NCI-H187 treated with DMSO at 0.1 percent for 48 hours (cell line): ENCODE data around the gene LAG3.

Experiments
- DNase-seq: peaks from one replicate; lab custom pipeline; 2025; lab: John Stamatoyannopoulos, UW

LAG3 gene

DNA sequence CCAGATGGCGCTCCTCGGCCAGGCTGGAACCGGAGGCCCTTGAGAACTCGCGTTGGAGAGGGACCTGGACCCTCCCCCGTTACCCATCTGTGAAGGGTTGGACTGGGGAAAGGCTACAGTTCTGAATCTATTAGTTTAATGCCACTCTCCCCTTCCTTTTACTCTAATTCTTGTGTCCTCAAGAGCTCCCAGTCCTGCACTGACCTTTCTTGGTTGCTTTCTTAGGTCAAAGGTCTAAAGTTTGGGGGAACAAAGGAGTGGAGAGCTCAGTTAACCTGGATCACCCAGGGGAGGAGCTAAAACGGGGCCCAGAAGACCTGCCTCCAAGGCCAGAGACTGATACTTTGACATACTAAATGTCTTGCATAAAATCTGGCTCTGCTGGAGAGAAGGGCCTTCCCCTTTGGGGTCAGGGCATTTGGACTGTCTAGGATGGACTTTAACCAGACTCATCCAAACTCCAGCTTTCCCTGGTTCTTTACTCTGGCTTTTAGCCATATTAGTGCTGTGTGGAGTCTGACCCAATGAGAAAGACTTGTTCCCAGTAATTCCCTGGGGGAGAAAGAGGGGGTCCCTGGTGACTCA lies 18.5 kb upstream of the LAG3 start:
- DNase-seq = no peak

DNA sequence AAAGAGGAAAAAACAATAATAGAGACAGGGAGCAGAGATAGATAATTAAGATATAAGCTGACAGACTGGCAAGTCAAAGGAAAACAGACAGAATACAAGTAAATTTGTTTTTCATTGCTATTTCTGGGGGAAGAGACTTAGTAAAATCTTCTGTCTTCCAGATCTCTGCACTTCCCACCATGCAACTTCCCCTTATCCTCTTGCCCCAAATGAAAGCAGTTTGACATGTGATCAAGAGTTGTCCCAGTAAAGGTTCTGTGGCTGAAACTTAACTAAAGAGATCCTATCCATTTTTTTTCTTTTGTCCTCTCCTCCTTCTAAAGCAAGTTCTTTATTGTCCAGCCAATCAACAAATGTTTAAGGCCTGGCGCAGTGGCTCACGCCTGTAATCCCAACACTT lies 17.9 kb upstream of the LAG3 start:
- no peak for DNase-seq

DNA sequence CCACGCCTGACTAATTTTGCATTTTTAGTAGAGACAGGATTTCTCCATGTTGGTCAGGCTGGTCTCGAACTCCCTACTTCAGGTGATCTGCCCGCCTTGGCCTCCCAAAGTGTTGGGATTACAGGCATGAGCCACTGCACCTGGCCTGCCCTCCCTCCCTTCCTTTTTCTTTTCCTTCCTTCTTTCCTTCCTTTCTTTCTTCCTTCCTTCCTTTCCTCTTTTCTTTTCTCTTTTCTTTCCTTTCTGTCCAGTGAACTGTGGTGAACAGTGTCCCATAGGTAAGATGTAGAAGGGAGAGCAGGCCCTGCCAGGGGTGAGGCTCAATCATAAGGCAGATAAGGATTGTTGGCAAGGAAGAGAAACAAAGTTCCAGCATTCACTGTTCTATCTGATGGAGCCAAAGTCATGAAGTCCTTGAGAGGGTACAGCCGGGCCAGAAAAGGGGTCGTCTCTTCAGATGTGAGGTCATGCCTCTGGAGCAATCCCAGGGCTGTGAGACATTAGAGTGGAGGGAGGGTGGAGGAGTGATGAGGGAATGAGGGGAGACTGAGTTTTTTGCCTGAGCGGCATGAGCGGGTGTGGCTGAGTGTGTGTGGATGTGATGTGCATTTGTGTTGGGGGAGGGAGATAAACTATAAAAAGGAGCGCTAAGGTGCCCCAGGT lies 15.2 kb upstream of the LAG3 start:
- no peak for DNase-seq

DNA sequence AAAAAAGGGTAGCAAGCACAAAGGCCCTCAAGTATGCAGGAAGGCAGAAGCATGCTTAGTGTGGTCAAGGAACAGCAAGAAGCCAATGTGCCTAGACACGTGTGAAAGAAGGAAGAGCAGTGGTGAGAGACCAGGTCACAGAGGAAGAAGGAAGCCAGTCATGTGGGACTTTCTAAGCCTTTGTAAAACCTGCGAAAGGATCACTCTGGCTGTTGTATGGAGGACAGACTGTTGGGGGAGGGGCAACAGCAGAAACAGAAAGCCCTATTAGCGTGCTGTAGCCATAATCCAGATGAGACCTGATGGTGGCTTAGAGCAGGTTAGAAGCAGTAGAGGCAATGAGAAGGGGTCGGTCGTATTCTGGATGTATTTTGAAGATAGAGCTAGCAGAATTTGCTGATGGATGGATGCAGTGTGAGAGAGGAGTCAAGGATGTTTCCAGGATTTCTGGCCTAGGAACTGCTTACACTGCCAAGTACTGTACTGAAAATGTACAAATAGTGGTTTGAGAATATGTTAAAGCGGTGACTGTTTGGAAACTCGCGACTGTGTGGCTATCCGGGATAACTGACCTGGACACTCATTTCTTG lies 13.7 kb upstream of the LAG3 start:
- no peak for DNase-seq

DNA sequence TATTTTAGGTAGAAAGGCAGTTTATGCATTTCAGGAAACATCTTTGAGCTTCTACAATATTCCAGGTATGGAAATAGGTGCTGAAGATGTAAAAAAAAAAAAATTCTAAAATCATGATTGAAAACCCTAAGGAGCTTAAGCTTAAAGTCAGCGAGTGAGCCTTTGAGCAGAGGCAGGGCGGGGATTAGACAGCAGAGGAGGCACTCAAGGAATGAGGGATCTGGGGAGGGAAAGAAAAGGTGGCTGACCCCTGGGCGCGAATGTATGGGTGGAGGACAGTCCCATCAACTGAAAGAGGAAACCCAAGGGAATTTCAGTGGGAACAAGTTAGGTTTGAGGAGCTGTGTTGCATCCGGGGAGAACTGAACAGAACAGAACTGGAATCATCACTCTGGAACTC lies 12.6 kb upstream of the LAG3 start:
- DNase-seq = no peak

DNA sequence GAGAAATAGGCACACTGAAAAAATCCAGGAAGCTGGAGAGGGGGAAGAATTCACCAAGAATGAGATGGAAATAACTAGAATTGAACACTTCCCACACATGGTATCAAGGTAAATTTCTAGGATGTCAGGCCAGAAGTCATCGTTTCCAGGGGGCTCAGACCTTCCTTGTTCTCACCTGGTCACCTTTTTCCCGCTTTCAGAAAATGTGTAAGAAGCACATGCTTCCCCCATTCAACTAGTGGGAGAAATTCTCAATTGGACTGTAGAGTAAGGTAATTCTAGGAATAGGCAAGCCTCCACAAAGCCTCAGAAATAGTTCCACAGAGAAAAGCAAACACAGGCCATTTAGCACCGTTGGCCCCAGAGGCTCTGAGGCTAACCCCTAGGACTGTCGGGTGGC lies 8.9 kb upstream of the LAG3 start:
- DNase-seq = no peak

DNA sequence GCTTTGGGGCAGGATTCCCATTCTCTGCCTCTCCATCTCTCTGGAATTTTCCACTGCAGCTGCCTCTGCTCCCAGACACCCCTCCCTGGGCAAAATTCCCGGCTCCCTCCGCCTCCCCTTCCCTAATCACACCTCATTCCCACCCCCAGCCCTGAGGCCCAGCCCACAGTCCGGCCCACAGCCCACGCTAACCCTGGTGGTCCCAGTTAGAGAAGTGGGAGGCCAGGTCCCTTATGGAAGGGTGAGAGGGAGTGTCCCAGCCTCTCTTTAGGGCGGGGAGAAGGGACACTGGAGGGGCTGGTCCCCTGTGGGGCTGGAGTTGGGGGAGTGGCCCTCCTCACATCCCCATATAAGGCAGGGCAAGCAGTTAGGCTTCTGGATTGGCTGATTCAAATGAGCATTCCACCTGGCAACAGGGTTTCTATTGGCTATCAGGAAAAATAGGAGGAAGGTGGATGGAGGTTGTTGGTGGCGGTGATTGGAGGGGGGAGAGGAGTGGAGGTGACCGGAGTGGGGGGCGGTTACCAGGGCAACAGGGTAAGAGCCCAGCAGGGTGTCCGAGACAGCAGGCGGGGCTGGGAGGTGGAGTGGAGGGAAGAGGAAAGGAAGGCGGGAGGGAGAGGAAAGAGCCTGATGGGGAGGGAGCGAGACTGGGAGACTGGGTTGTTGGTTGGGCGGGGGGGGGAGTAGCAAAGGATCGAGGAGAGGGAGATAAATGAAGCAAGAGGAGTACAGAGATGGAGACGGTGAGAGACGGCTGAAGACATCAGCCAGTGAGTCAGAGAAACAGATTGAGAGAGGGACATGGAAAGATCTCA lies 8.1 kb upstream of the LAG3 start:
- peak; percentile 98 for DNase-seq

DNA sequence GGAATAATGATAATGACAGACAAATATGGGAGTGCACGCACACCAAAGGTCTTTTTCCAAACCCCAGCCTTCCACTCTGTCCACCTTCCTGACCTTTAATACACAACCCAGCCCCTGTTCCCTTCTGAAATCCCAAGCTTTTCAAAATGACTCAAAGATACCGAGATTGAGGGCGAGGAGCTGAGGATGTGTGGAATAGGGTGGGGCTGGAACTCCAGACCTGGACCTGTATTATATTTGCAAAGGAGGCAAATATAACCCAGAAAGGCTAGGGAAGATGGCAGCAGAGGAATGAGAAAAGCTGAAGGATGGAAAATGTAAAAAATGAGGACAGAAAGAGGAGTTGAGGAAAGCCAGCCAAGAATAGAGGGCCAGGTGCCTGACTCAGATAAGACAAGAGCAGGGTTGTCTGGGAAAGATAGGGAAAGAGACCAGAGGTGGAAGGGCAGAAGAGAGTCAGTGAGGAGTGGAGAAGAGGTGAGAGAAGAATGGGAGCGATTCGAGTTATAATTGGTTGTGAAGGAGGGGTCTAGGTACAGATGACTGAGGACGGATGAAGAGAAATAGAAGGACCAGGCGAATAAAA lies 7.2 kb upstream of the LAG3 start:
- DNase-seq = no peak

DNA sequence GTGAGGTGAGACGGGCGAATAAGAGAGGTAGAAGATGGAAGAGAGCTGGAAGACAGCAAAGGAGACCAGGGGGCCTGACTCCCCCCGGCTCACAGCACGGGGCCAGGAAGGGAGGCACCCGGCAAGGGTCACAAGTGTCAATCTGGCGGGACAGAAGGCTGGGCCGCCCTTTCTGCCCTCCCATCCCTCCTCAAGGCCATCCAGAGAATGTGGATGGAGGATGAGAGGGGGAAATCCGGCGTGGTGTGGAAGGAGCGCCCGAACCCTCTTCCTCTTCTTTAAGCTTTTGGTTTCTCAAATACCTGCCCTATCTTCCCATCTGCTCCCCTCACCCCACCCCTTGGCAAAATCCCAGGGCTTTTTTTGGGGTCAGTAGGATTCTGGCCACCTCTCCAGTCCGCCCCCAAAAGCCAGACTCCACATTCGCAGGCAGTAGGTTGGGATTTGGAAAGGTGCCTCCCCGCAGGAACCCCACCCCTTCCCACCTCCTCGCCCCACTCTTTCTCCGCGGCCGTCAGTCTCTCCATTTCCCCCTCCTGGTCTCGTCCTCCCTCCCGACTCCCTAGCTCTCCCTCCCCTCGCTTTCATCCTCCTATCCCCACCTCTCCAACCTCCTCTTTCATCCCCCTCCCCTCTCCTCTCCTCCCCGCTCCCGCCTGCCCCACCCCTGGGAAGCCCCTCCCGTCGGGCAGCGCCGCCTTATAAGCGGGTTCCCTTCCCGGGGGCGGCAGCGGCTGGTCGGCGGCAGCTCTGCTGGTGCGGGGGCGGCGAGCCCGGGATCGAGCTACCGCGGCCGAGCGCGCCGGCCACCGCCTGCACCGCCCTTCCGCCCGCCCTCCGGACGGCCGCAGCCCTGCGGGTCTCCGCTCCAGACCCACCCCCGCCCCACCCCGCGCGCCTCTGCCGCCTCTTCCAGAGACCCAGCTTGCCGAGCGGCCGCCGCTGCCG lies 6.4 kb upstream of the LAG3 start, which contains the start of gene PTMS:
Gene PTMS, plus strand, starts transcription at position 730 of the 948 bp plus-strand sequence. CDS start 343 bp downstream, outside the sequence.
- peak; percentile 88 for DNase-seq

DNA sequence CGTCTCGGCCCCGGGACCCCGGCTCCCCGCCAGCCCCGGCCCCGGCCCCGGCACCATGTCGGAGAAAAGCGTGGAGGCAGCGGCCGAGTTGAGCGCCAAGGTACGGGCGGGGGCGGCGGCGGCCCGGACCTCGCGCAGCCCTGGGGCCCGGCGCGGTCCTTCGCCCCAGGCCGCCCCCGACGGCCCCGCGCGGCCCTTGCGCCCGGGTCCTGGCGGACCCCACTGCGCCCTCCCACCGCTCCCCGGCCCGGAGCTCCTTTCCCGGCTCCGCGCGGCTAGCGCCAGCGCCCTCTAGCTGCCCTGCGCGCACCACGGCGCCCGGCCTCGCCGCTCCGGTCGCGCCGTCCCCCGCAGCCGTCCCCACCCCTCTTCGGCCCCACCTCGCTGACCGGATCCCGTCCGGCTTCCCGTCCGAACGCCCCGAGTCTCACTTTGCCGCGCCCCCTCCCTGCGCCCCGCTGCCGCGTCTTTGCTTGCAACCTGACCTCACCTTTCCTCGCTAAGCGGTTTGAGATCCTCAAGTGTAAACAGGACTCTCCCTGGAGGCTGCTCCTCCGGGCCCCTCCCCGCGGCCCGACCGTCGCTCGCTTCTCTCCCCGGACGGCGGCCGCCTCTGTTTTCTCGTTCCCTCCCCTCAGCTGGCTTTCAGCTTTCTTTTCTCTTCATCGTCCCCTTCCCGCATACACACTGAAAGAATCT lies 5.5 kb upstream of the LAG3 start:
- DNase-seq = no peak

DNA sequence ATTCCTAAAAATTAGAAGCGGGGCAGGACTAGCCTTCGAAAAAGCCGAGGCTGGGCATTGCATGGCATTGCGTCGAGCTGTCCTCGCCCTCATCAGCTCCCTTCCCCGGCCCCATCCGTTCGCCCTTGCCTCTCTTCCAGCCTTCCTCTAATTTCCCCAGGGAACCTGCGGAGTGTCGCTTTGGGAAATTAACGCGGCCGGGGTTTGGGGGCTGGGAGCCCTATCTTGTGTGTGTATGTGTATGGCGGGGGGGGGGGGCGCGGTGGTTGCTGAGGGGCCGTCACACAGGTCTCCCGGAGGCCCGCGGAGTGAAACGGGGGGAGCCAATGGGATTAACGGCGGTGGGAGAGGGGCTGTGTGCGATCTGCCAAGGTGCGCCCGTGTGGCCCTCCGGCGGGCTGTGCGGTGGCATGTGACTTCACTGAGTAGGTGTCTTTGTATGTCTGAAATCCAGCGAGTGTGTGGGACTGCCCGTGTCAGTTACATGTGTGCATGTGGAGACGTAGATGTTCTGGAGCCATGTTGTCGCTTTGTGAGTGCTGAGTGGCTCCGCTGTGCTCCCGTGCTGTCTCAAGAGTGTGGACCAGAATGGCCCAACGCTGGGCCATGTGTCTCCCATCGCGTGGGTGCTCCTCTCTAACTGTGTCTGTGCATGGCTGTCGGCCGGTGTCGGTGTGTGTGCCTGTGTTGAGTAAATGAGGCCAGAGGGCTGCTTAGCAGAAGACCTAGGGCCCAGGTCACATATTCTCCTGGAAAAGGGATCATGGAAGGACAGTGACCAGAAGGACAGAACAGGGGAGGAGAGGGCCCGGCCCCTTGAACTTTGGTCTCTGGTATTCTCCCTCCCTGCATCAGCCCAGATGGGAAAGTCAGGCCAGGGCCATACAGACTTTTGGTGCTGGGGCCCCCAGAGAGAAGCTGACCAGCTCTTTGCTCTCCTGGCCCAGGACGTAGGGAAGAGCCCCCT lies 4.7 kb upstream of the LAG3 start:
- no peak for DNase-seq

DNA sequence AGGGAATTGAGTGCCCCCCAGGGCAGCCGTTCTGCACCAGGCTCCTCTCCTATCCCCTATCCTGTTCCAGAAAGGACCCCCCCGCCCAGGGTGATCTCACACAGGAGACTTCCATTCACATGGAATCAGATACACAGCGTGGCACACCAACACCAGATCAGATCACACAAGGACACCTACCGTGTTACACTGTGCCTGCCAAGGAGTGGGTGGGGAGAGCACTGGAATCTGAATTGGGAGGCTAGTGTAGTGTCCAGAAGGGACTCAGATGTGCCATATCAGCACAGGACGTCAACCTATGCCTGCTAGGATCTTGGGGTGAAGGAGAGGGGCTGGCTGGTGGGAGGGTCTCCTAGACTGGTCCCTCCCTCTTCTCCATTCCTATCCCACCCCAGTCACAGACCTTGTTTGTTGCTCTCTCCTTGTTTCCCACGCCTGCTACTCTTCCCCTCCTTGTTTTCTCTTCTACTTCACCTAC lies 3.8 kb upstream of the LAG3 start:
- DNase-seq = no peak

DNA sequence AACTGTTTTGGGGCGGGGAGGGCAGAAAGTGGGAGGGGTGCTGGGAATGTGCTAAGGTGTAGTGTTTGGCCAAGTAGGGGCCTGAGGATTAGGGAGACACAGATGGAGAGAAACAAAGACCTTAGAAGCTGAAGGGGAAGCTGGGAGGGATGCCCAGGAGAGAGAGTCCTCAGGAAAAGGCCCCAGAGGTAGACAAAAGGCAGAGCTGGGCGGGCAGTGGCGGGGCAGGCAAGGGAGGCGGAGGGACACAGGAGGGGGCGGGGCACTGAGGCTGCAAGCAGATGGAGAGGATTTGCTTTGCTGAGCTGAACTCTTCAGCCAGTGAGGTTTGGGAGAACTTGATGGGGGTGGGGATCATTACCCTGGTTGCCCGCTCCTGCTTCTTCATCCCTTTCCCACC lies 3.3 kb upstream of the LAG3 start:
- DNase-seq = no peak

DNA sequence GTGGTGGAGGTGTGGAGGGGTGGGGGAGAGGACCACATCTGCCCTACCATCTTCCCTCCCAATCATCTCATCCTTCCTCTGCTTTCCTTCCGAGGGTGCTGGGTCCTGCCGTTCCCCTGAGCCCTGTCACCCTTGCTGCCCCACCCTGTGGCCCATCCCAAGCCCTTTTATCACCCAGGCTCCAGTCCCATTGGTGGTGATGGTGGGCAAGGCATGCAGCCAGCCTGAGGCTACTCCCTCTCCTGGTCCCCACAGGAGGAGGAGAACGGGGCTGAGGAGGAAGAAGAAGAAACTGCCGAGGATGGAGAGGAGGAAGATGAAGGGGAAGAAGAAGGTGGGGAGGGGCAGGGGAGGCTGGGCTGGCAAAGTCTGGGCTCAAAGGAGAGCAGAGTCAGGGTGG lies 2.7 kb upstream of the LAG3 start:
- DNase-seq = no peak

DNA sequence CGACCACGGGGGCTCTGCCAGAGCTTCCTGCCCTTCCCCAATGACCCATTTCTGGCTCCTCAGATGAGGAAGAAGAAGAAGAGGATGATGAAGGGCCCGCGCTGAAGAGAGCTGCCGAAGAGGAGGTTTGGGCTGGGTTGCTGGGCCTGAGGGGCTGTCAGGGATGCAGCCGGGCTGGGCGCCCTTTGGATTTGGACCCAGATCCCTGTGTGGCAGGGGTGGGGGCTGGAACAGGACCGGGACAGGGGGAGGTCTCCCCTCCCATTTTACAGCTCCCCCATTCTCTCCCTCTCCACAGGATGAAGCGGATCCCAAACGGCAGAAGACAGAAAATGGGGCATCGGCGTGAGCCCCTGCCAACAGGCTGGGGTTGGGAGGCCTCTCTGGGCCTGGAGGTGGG lies 2.2 kb upstream of the LAG3 start:
- DNase-seq = no peak

DNA sequence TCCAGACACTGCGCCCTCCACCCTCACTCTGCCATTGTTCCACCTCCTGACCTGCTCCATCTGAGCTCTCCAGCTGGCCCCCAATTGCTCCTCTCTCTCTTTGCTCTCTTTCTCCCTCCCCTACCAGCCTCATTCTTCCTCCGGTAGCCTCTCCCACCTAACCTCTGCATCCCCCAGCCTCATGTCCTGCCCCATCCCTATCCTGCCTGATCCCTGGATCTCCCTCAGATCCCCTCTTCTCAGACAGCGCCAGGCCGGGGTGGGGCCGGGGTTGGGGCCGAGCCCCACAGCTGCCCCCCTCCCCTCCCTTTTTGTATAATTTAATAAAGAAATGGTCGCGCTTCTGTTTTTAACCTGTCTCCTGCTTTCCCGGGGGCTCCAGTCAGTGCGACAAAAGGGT lies 1.7 kb upstream of the LAG3 start:
- no peak for DNase-seq

DNA sequence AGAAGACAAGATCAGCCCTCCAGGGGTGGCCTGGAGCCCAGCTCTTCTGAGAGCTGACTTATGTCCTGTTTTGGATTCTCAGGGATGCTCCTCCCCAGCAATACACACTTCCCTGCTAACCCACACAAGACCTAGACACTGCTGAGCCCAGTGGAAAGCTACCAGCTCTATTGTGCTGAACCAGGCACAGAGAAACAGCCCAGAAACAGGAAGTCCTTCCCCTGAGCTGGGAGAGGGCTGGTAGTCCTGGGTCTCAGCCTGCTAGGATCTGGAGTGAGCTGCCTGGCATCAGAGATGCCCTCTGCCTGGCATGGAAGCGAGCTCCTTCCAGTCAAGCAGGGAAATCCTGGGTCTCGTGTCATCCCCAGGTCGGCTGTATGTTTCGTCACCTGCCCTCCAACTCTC lies 1.2 kb upstream of the LAG3 start:
- no peak for DNase-seq

DNA sequence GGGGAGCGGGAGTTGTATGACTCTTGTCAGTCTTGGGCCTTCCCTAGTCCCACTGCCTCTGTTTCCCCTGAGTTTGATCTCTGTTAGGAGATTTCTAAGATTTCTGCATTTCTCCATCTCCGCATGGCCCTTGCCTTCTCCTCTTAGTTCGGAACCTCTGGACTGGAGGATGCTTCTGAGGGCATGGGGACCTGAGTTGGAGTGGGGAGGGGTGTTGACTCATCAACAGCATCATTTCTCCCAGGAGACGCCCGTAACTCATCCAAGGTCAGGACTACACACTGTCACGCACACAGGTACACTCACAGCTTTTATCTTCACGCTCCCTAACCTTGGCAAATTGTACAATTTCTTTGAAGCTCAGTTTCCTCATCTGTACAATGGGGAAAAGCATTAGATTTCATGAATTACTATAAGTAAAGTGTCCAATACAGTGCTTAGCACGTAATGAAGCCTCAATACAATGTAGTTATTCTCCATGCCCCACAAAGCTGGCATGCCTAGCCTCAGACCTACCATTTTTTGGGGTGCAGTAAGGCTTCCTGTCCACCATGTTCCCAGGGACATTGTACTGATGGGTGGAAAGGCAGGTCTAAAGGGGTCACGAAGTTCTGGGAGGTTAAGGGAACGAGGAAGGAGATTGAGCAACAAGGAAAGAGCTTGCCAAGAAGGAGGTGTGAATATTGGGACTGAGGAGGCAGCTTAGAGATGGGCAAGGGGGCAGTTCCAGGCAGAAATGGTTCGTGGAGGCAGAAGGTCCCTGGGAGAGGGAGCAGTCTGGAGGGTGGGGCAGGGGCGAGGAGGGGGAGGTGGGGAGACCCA lies 600 bp upstream of the LAG3 start:
- no peak for DNase-seq
